PC-9 (cell line): ENCODE results near the gene OVCH2. TPM values are rescaled to one million over a fixed set of nuclear protein-coding genes. Genes with fewer than 3 reads are reported as not detected.
A peak's percentile ranks its signal among the peaks of the same experiment; 100 is the strongest.

Experiments
- BruUV-seq: library from RNA; stranded (reverse); fragments of 400-500 nt; replicated peaks from 2 replicates; lab custom pipeline; 2021; lab: Mats Ljungman, UMichigan
- CTCF ChIA-PET: fragments of 300-600 bp; sonication (Branson Sonifier 250); formaldehyde crosslinking; loops from one replicate; lab custom pipeline; 2022; ENCODE audit warnings: antibody characterized with exemption; lab: Charles Lee
- POLR2A ChIA-PET: fragments of 300-600 bp; sonication (Branson Sonifier 250); formaldehyde crosslinking; loops from one replicate; lab custom pipeline; 2022; ENCODE audit warnings: antibody characterized with exemption; ENCODE audit not compliant: unreplicated experiment; lab: Charles Lee
- DNase-seq, 2 experiments: peaks; one replicate each; pipeline versions ENCODE4 v3.0.0 to v3.0.0-alpha.2; 2015 to 2022; ENCODE audit warnings: mixed read lengths in 1 of 2
- H2AFZ ChIP-seq: fragments of 200-600 bp; sonication (generic); 2 replicates; pipeline ENCODE4 v1.8.1; 2017; ENCODE audit warnings: antibody characterized with exemption
- H3F3A ChIP-seq: fragments of 200-600 bp; sonication (generic); 2 replicates; pipeline ENCODE4 v1.8.1; 2017; ENCODE audit warnings: antibody characterized with exemption, mild to moderate bottlenecking, low read depth; ENCODE audit not compliant: insufficient read depth
- H3K27ac ChIP-seq: fragments of 200-600 bp; sonication (generic); 2 replicates; pipeline ENCODE4 v1.6.1; 2016; ENCODE audit warnings: mixed run types
- H3K27me3 ChIP-seq: fragments of 200-600 bp; sonication (generic); 2 replicates; pipeline ENCODE4 v1.6.1; 2016; ENCODE audit warnings: low read depth, mixed run types; ENCODE audit not compliant: insufficient read depth
- H3K36me3 ChIP-seq: fragments of 200-600 bp; sonication (generic); 2 replicates; pipeline ENCODE4 v1.6.1; 2016; ENCODE audit warnings: low read depth, mixed run types
- H3K4me1 ChIP-seq: fragments of 200-600 bp; sonication (generic); replicated peaks from 2 replicates; pipeline ENCODE4 v1.6.1; 2016; ENCODE audit warnings: mixed run types; ENCODE audit not compliant: insufficient read depth
- H3K4me2 ChIP-seq: fragments of 200-600 bp; sonication (generic); 2 replicates; pipeline ENCODE4 v1.6.1; 2017; ENCODE audit warnings: mixed run types
- H3K4me3 ChIP-seq: fragments of 200-600 bp; sonication (generic); 2 replicates; pipeline ENCODE4 v1.6.1; 2016; ENCODE audit warnings: mixed run types
- H3K79me2 ChIP-seq: fragments of 200-600 bp; sonication (generic); 2 replicates; pipeline ENCODE4 v1.6.1; 2017; ENCODE audit warnings: low read depth, mixed run types
- H3K9me2 ChIP-seq: fragments of 200-600 bp; sonication (generic); 2 replicates; pipeline ENCODE4 v1.8.1; 2017; ENCODE audit warnings: mild to moderate bottlenecking; ENCODE audit not compliant: insufficient read depth
- H3K9me3 ChIP-seq: fragments of 200-600 bp; sonication (generic); 2 replicates; pipeline ENCODE4 v1.8.1; 2016; ENCODE audit warnings: low read depth; ENCODE audit not compliant: insufficient read depth
- H4K20me1 ChIP-seq: fragments of 200-600 bp; sonication (generic); 2 replicates; pipeline ENCODE4 v1.8.1; 2017; ENCODE audit not compliant: insufficient read depth
- CTCF ChIP-seq: fragments of 200-600 bp; sonication (generic); conservative IDR thresholded peaks from 2 replicates; pipeline ENCODE4 v1.6.1; 2017; ENCODE audit warnings: mixed run types, antibody characterized with exemption, mild to moderate bottlenecking, moderate library complexity
- EZH2 ChIP-seq: fragments of 200-600 bp; sonication (generic); IDR thresholded peaks from 2 replicates; pipeline ENCODE4 v1.8.0; 2017; ENCODE audit warnings: antibody characterized with exemption, low read depth
- intact Hi-C: fragments of 100-400 bp; cut with micrococcal nuclease; formaldehyde crosslinking; loops from one replicate; pipeline ENCODE4 v1.10.0; 2022; ENCODE audit not compliant: unreplicated experiment
- total RNA-seq: library from RNA; stranded (reverse); gene quantifications from 2 replicates; pipeline ENCODE4 v1.2.3, GENCODE V29; 2021

OVCH2 gene
- total RNA-seq, 1 experiment from 2014 or later, result 4.8 TPM

- H3K27me3 ChIP-seq, result no peaks in the 10 kb centered on the region
- no peaks in the 10 kb centered on the region for H3K9me2 ChIP-seq
- CTCF ChIA-PET, result interaction anchor here (0.6 to 0.9 kb wide), 2 partner anchors 19 to 96 kb away, joined by 3 read pairs; no protein-coding TSS in a partner anchor
- H3K4me3 ChIP-seq, result no peak overlapping the region
- H3K27ac ChIP-seq, result no peak overlapping the region
- no peaks in the 10 kb centered on the region for H4K20me1 ChIP-seq
- H3K79me2 ChIP-seq, result no peaks in the 10 kb centered on the region
- H3K4me1 ChIP-seq, result 0 out of 2 replicates have a peak, but pooled peaks cover under 1% of the 10 kb centered on the region
- intact Hi-C loops, result loop anchor here (5.0 kb wide), 1 partner anchor 159 kb away; the partner anchor contains the start of gene PPFIBP2
- H3F3A ChIP-seq, result no peaks in the 10 kb centered on the region
- POLR2A ChIA-PET, result interaction anchor here (0.7 kb wide), 1 partner anchor 147 kb away, joined by 3 read pairs; no protein-coding TSS in a partner anchor
- no peak overlapping the region for H2AFZ ChIP-seq
- H3K4me2 ChIP-seq, result no peak overlapping the region
- no peak for TF ChIP-seq CTCF
- TF ChIP-seq EZH2, result no peak
- no peaks in the 10 kb centered on the region for H3K36me3 ChIP-seq
- no TSS peak for BruUV-seq
- H3K9me3 ChIP-seq, result no peaks in the 10 kb centered on the region
- DNase-seq, result peak; percentile 38 to 48
These were observed 34.7 kb downstream of the OVCH2 start for GRCh38 chr11:7671347-7672215.

- Histone ChIP-seq H3K79me2 (no peaks in the 10 kb centered on the region), H3K4me2 (no peak overlapping the region), H3K9me2 (no peaks in the 10 kb centered on the region), H3F3A (no peaks in the 10 kb centered on the region), H2AFZ (no peak overlapping the region), H3K27ac (no peak overlapping the region), H3K4me3 (no peak overlapping the region), H4K20me1 (no peaks in the 10 kb centered on the region), H3K36me3 (no peaks in the 10 kb centered on the region), H3K4me1 (no peaks in the 10 kb centered on the region), H3K9me3 (no peaks in the 10 kb centered on the region), H3K27me3 (no peaks in the 10 kb centered on the region)
- intact Hi-C loops, result loop anchor here (5.0 kb wide), 1 partner anchor 158 kb away; the partner anchor contains the start of gene PPFIBP2
- ChIA-PET CTCF (no interaction called here), POLR2A (no interaction called here)
- no peak for DNase-seq
- TF ChIP-seq EZH2, result no peak
- no peak for TF ChIP-seq CTCF
- BruUV-seq, result no TSS peak
These were observed 35.6 kb downstream of the OVCH2 start for GRCh38 chr11:7670641-7671040.

- DNase-seq, result no peak
- H3F3A ChIP-seq, result no peaks in the 10 kb centered on the region
- H3K4me3 ChIP-seq, result no peak overlapping the region
- H4K20me1 ChIP-seq, result no peaks in the 10 kb centered on the region
- no peaks in the 10 kb centered on the region for H3K36me3 ChIP-seq
- no peak overlapping the region for H2AFZ ChIP-seq
- no peaks in the 10 kb centered on the region for H3K9me2 ChIP-seq
- POLR2A ChIA-PET, result no interaction called here
- intact Hi-C loops, result no loop called here
- no peak overlapping the region for H3K4me2 ChIP-seq
- H3K9me3 ChIP-seq, result no peaks in the 10 kb centered on the region
- no peak overlapping the region for H3K27ac ChIP-seq
- TF ChIP-seq EZH2, result no peak
- TF ChIP-seq CTCF, result no peak
- CTCF ChIA-PET, result interaction anchor here (0.5 kb wide), 1 partner anchor 26 kb away, joined by 6 read pairs; no protein-coding TSS in a partner anchor
- no peaks in the 10 kb centered on the region for H3K4me1 ChIP-seq
- H3K79me2 ChIP-seq, result no peaks in the 10 kb centered on the region
- no peaks in the 10 kb centered on the region for H3K27me3 ChIP-seq
- BruUV-seq, result no TSS peak
These were observed 37.4 kb downstream of the OVCH2 start for GRCh38 chr11:7668911-7669310.
